Measurements from ENCODE around the gene IMMT. TPM values are rescaled to one million over a fixed set of nuclear protein-coding genes. Genes with fewer than 3 reads are reported as not detected.

IMMT gene
- total RNA-seq, 2 donors from 2014 or later = 96.8 to 99.9 TPM

DNA sequence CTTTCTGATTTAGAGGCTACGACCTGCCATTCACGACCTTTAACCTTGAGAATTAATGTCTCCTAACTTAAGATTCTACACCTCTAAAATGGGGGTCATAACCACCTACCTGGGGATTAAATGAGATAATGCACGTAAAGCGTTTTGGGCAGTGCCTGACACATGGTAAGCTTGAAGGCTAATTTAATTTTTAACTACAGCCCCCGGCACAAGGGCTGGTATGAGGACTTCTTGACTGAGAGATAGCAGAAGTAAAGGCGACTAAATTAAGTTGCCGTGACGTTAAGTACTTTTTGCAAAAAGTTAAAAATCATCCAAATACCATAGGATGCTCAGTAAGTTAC, 4.5 kb upstream of the IMMT start:
- WGBS, 2 experiments (ENCODE audit: insufficient coverage in 1 of 2, insufficient read length in 1 of 2) = 0 to 4% methylated on average over 5 to 8 of the region's 8 CpGs
- TF ChIP-seq, protein P1, sequence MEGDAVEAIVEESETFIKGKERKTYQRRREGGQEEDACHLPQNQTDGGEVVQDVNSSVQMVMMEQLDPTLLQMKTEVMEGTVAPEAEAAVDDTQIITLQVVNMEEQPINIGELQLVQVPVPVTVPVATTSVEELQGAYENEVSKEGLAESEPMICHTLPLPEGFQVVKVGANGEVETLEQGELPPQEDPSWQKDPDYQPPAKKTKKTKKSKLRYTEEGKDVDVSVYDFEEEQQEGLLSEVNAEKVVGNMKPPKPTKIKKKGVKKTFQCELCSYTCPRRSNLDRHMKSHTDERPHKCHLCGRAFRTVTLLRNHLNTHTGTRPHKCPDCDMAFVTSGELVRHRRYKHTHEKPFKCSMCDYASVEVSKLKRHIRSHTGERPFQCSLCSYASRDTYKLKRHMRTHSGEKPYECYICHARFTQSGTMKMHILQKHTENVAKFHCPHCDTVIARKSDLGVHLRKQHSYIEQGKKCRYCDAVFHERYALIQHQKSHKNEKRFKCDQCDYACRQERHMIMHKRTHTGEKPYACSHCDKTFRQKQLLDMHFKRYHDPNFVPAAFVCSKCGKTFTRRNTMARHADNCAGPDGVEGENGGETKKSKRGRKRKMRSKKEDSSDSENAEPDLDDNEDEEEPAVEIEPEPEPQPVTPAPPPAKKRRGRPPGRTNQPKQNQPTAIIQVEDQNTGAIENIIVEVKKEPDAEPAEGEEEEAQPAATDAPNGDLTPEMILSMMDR (conservative IDR thresholded peaks at IDR 0.05) = no peak
- no peak for DNase-seq
- H3K27me3 Mint-ChIP-seq (ENCODE audit: insufficient read depth) = no peaks in the 10 kb centered on the region
- Histone ChIP-seq H3K9me3 (ENCODE audit: control insufficient read depth, low read length) (no peaks in the 10 kb centered on the region), H3K36me3 (ENCODE audit: control insufficient read depth, insufficient read depth, low read length) (no peaks in the 10 kb centered on the region), H3K27ac (ENCODE audit: low read depth, low read length) (no peak overlapping the region), H3K4me3 (ENCODE audit: low read length) (peak overlapping the region; percentile 98), H3K27me3 (ENCODE audit: control insufficient read depth, insufficient read depth, low read length, poor library complexity, severe bottlenecking) (no peaks in the 10 kb centered on the region), H3K9ac (ENCODE audit: extremely low read depth, low read length, poor library complexity, severe bottlenecking) (peak overlapping the region; percentile 71), H3K4me1 (ENCODE audit: control insufficient read depth, insufficient read depth, low read length) (no peaks in the 10 kb centered on the region)
- peak overlapping the region; percentile 91 for H3K4me3 Mint-ChIP-seq
- H3K9me3 Mint-ChIP-seq = no peaks in the 10 kb centered on the region
- H3K4me1 Mint-ChIP-seq = peaks cover 18% of the 10 kb centered on the region
- peak overlapping the region; percentile 95 for H3K27ac Mint-ChIP-seq
- no peaks in the 10 kb centered on the region for H3K36me3 Mint-ChIP-seq (ENCODE audit: low read depth)

DNA sequence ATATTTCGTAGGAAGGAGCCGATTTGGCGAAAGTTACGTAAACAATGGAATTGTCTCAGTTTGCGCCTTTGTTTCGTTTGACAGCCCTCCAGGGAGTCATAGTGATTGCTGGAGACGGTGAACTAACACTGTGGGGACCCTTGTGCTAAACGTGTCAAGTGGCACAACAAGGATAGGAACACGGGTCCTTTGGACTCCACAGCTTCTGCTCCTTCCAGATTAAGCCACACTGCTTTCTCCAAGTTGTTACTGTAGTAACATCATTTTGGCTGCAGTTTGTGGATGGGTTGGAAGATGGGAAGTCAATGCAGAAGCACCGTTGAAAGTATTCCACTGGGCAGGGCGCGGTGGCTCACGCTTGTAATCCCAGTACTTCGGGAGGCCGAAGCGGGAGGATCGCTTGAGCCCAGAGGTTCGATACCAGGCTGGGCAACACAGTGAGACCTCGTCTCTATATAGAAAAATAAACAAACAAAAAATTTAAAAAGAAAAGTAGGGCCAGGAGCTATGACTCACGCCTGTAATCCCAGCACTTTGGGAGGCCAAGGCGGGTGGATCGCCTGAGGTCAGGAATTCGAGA, 636 bp upstream of the IMMT start:
- TF ChIP-seq, protein P1 (conservative IDR thresholded peaks at IDR 0.05) = no peak
- no peaks in the 10 kb centered on the region for H3K9me3 ChIP-seq (ENCODE audit: control insufficient read depth, low read length)
- peaks cover 5% of the 10 kb centered on the region for H3K36me3 ChIP-seq (ENCODE audit: control insufficient read depth, insufficient read depth, low read length)
- Mint-ChIP-seq H3K27me3 (ENCODE audit: insufficient read depth) (no peaks in the 10 kb centered on the region), H3K27ac (peak overlapping the region; percentile 97), H3K4me3 (peak overlapping the region; percentile 90), H3K4me1 (peaks cover 9% of the 10 kb centered on the region), H3K9me3 (no peaks in the 10 kb centered on the region), H3K36me3 (ENCODE audit: low read depth) (no peaks in the 10 kb centered on the region)
- H3K27me3 ChIP-seq (ENCODE audit: control insufficient read depth, insufficient read depth, low read length, poor library complexity, severe bottlenecking) = no peaks in the 10 kb centered on the region
- peak overlapping the region; percentile 92 for H3K4me3 ChIP-seq (ENCODE audit: low read length)
- WGBS, 2 experiments (ENCODE audit: insufficient coverage in 1 of 2, insufficient read length in 1 of 2) = 39 to 46% methylated on average over 19 to 23 of the region's 23 CpGs
- peak overlapping the region; percentile 72 for H3K9ac ChIP-seq (ENCODE audit: extremely low read depth, low read length, poor library complexity, severe bottlenecking)
- no peak for DNase-seq
- H3K27ac ChIP-seq (ENCODE audit: low read depth, low read length) = peak overlapping the region; percentile 99
- H3K4me1 ChIP-seq (ENCODE audit: control insufficient read depth, insufficient read depth, low read length) = peaks cover 2% of the 10 kb centered on the region

DNA sequence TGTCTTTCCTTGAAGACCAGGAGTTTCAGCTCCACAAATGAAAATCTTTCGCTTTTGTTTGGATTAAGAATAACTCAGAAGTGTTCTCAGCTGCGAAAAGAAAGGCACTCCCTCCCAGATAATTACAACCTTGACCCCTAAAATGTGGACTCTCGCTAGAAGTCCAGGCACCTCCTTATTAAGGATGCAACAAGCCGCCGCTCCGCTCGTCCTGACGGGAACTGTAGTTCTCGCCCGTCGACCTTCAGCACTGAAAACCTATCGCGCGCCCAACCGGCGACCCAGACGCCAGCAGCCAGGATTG, 559 bp downstream of the IMMT start:
- Histone ChIP-seq H3K4me1 (ENCODE audit: control insufficient read depth, insufficient read depth, low read length) (peaks cover 2% of the 10 kb centered on the region), H3K36me3 (ENCODE audit: control insufficient read depth, insufficient read depth, low read length) (peaks cover 15% of the 10 kb centered on the region), H3K27ac (ENCODE audit: low read depth, low read length) (peak overlapping the region; percentile 99), H3K9ac (ENCODE audit: extremely low read depth, low read length, poor library complexity, severe bottlenecking) (peak overlapping the region; percentile 72), H3K27me3 (ENCODE audit: control insufficient read depth, insufficient read depth, low read length, poor library complexity, severe bottlenecking) (no peaks in the 10 kb centered on the region), H3K4me3 (ENCODE audit: low read length) (peak overlapping the region; percentile 92), H3K9me3 (ENCODE audit: control insufficient read depth, low read length) (no peaks in the 10 kb centered on the region)
- Mint-ChIP-seq H3K9me3 (no peaks in the 10 kb centered on the region), H3K36me3 (ENCODE audit: low read depth) (peaks cover 3% of the 10 kb centered on the region), H3K4me1 (peaks cover 10% of the 10 kb centered on the region), H3K4me3 (peak overlapping the region; percentile 90), H3K27me3 (ENCODE audit: insufficient read depth) (no peaks in the 10 kb centered on the region), H3K27ac (peak overlapping the region; percentile 97)
- peak; percentile 98 for DNase-seq
- WGBS, 2 experiments (ENCODE audit: insufficient coverage in 1 of 2, insufficient read length in 1 of 2) = 0% methylated on average over 16 to 17 of the region's 17 CpGs
- TF ChIP-seq, protein P1 (conservative IDR thresholded peaks at IDR 0.05) = no peak
